PC-3 (cell line): ENCODE measurements around the gene SLC45A1. TPM values are rescaled to one million over a fixed set of nuclear protein-coding genes. Genes with fewer than 3 reads are reported as not detected.
A peak's percentile ranks its signal among the peaks of the same experiment; 100 is the strongest.

Experiments
- ATAC-seq: fragments of 200-7000 bp; cut with Tn5 transposase; 2 replicates; pipeline ENCODE4 v1.9.1; 2020; ENCODE audit warnings: mild to moderate bottlenecking, moderate library complexity
- BruUV-seq: library from RNA; stranded (reverse); fragments of 400-500 nt; replicated peaks from 2 replicates; lab custom pipeline; 2021; lab: Mats Ljungman, UMichigan
- CTCF ChIA-PET: fragments of 300-600 bp; sonication (Branson Sonifier 250); formaldehyde crosslinking; loops from one replicate; lab custom pipeline; 2022; ENCODE audit warnings: antibody characterized with exemption; lab: Charles Lee
- POLR2A ChIA-PET: fragments of 300-600 bp; sonication (Branson Sonifier 250); formaldehyde crosslinking; loops from one replicate; lab custom pipeline; 2022; ENCODE audit warnings: antibody characterized with exemption; ENCODE audit not compliant: unreplicated experiment; lab: Charles Lee
- DNase-seq: peaks from one replicate; pipeline ENCODE4 v3.0.0-alpha.2; 2015
- H2AFZ ChIP-seq: fragments of 300-600 bp; sonication (generic); 2 replicates; pipeline ENCODE4 v1.6.0; 2016; ENCODE audit warnings: antibody characterized with exemption, low read length
- H3F3A ChIP-seq: fragments of 300-600 bp; sonication (generic); one replicate; pipeline ENCODE4 v1.6.0; 2017; ENCODE audit warnings: antibody characterized with exemption, low read length, control low read depth, mild to moderate bottlenecking; ENCODE audit not compliant: unreplicated experiment
- H3K27ac ChIP-seq: fragments of 300-600 bp; sonication (generic); 2 replicates; pipeline ENCODE4 v1.5.1; 2016; ENCODE audit warnings: mild to moderate bottlenecking, low read length
- H3K27me3 ChIP-seq: fragments of 300-600 bp; sonication (generic); 2 replicates; pipeline ENCODE4 v1.6.1; 2016; ENCODE audit warnings: low read length, mixed read lengths
- H3K36me3 ChIP-seq: fragments of 300-600 bp; sonication (generic); 2 replicates; pipeline ENCODE4 v1.6.1; 2016; ENCODE audit warnings: low read depth, mixed run types, low read length, mixed read lengths
- H3K4me1 ChIP-seq: fragments of 300-600 bp; sonication (generic); 2 replicates; pipeline ENCODE4 v1.5.1; 2016; ENCODE audit warnings: low read length; ENCODE audit not compliant: insufficient read depth
- H3K4me2 ChIP-seq: fragments of 300-600 bp; sonication (generic); 2 replicates; pipeline ENCODE4 v1.6.0; 2016; ENCODE audit warnings: low read length
- H3K4me3 ChIP-seq: fragments of 300-600 bp; sonication (generic); 2 replicates; pipeline ENCODE4 v1.5.1; 2016; ENCODE audit warnings: mild to moderate bottlenecking, low read length, mixed read lengths
- H3K79me2 ChIP-seq: fragments of 300-600 bp; sonication (generic); 2 replicates; pipeline ENCODE4 v1.6.1; 2017; ENCODE audit warnings: low read length, mixed read lengths
- H3K9ac ChIP-seq: fragments of 300-600 bp; sonication (generic); 2 replicates; pipeline ENCODE4 v1.6.0; 2016; ENCODE audit warnings: mild to moderate bottlenecking, low read length
- H3K9me2 ChIP-seq: fragments of 300-600 bp; sonication (generic); replicated peaks from 2 replicates; pipeline ENCODE4 v1.6.1; 2016; ENCODE audit warnings: mixed run types, low read length, mixed read lengths
- H3K9me3 ChIP-seq: fragments of 300-600 bp; sonication (generic); 2 replicates; pipeline ENCODE4 v1.6.1; 2016; ENCODE audit warnings: low read length, mixed read lengths
- H4K20me1 ChIP-seq: fragments of 300-600 bp; sonication (generic); 2 replicates; pipeline ENCODE4 v1.6.1; 2016; ENCODE audit warnings: low read length, mixed read lengths
- EZH2 ChIP-seq: fragments of 300-600 bp; sonication (generic); IDR thresholded peaks from one replicate; pipeline ENCODE4 v1.6.1; 2017; ENCODE audit warnings: antibody characterized with exemption, mild to moderate bottlenecking, low read length; ENCODE audit not compliant: unreplicated experiment
- EZH2phosphoT487 ChIP-seq: fragments of 300-600 bp; sonication (generic); IDR thresholded peaks from 2 replicates; pipeline ENCODE4 v1.6.1; 2018; ENCODE audit warnings: mild to moderate bottlenecking, antibody characterized with exemption, low read length, borderline replicate concordance
- intact Hi-C: fragments of 100-400 bp; cut with micrococcal nuclease; formaldehyde crosslinking; loops from 2 replicates; pipeline ENCODE4 v1.9.0; 2023
- total RNA-seq: library from RNA; depleted of rRNA; stranded (reverse); fragments of >200 nt; gene quantifications from 2 replicates; pipeline ENCODE4 v1.2.3, GENCODE V29; 2014
- TF ChIP-seq, protein P1 (sequence below): fragments of 300-600 bp; sonication (generic); conservative IDR thresholded peaks from 2 replicates; pipeline ENCODE4 v1.5.1; 2017; ENCODE audit warnings: antibody characterized with exemption, low read depth, mild to moderate bottlenecking, low read length

The SLC45A1 gene
- total RNA-seq, 1 experiment from 2014 or later = 0.62 TPM

DNA sequence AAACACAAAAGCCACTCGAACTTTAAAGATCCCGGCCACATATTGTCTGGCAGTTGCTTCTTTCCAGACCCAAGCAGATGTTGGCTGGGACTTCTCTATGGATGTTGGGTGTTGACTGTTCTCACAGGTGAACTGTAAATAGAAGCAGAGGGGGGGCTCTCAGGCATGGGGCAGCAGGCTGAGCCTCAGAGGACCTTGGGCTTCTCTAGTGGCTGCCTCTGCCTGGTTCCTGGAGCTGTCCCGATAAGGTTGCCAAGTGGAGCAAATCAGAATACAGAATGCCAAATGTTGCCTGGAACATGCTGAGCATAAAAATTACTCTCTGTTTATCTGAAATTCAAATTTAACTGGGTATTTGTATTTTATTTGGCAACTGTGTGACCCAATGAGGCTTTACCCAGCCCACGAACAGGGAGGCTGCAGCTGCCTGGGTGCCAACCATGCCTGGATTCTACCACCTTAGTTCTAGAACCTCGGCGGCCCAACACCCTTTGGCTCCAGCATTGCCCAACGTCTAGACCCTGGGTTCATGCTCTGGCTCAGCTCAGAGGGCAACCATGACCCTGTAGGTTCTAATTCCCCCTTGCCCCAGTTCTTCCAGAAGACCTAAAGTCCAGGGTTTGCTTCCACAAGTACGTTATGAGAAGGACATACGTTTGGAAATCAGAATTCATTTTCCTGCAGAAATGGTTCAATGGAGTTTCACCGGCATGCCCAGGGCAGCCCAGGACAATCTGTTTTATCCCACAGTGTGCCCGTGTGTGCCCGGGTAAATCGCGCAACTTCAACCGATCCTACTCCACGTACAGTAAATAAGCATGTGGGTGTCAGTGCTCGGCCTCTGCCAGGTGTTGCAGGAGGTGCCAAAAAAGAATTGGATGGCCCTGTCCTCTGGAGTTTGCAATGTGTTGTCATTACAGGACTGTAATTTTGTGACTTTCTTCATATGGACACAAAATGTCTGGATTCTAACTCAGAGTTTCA lies 5.4 kb upstream of the SLC45A1 start:
- no TSS peak for BruUV-seq
- Histone ChIP-seq H3K4me3 (no peak overlapping the region), H3K79me2 (no peaks in the 10 kb centered on the region), H2AFZ (no peak overlapping the region), H3K9me3 (no peaks in the 10 kb centered on the region), H3K4me1 (peaks cover 20% of the 10 kb centered on the region), H3K9me2 (no peaks in the 10 kb centered on the region), H3K36me3 (no peaks in the 10 kb centered on the region), H3K27me3 (no peaks in the 10 kb centered on the region), H3F3A (no peaks in the 10 kb centered on the region), H3K4me2 (no peak overlapping the region), H3K27ac (no peak overlapping the region), H4K20me1 (no peaks in the 10 kb centered on the region), H3K9ac (no peak overlapping the region)
- TF ChIP-seq EZH2 (no peak), EZH2phosphoT487 (no peak)
- TF ChIP-seq, protein P1, sequence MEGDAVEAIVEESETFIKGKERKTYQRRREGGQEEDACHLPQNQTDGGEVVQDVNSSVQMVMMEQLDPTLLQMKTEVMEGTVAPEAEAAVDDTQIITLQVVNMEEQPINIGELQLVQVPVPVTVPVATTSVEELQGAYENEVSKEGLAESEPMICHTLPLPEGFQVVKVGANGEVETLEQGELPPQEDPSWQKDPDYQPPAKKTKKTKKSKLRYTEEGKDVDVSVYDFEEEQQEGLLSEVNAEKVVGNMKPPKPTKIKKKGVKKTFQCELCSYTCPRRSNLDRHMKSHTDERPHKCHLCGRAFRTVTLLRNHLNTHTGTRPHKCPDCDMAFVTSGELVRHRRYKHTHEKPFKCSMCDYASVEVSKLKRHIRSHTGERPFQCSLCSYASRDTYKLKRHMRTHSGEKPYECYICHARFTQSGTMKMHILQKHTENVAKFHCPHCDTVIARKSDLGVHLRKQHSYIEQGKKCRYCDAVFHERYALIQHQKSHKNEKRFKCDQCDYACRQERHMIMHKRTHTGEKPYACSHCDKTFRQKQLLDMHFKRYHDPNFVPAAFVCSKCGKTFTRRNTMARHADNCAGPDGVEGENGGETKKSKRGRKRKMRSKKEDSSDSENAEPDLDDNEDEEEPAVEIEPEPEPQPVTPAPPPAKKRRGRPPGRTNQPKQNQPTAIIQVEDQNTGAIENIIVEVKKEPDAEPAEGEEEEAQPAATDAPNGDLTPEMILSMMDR = no peak
- DNase-seq = no peak
- no peak for ATAC-seq
- POLR2A ChIA-PET = no interaction called here
- CTCF ChIA-PET = no interaction called here
- intact Hi-C loops = loop anchor here (5.0 kb wide), 1 partner anchor 130 kb away; no protein-coding TSS in a partner anchor

DNA sequence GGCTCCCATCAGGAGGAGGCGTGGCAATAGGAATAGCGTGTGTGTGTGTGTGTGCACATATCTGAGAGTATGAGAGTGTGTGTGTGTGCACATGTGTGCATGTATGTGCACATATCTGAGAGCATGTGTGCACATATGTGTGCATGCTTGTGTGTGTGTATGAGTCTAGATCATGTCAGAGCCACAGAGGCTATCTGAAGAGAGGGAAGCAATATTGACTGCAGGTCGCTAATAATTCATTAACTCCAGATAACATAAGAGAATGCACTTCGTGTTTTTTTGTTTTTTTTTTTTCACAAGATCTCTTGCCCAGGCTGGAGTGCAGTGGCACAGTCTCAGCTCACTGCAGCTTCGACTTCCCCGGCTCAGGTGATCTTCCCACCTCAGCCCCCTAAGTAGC lies 4.7 kb upstream of the SLC45A1 start:
- CTCF ChIA-PET = no interaction called here
- no peaks in the 10 kb centered on the region for H3K9me3 ChIP-seq
- no peaks in the 10 kb centered on the region for H3K27me3 ChIP-seq
- H3K4me3 ChIP-seq = no peak overlapping the region
- peak overlapping the region; percentile 61; the same call in 1 of the 2 replicates for H3K9ac ChIP-seq
- H3K27ac ChIP-seq = peak overlapping the region; percentile 62
- no peak overlapping the region for H2AFZ ChIP-seq
- H4K20me1 ChIP-seq = no peaks in the 10 kb centered on the region
- no peaks in the 10 kb centered on the region for H3K9me2 ChIP-seq
- ATAC-seq (no peak), DNase-seq (no peak)
- no peaks in the 10 kb centered on the region for H3K79me2 ChIP-seq
- H3K36me3 ChIP-seq = no peaks in the 10 kb centered on the region
- POLR2A ChIA-PET = no interaction called here
- H3K4me1 ChIP-seq = peaks cover 25% of the 10 kb centered on the region
- no peaks in the 10 kb centered on the region for H3F3A ChIP-seq
- intact Hi-C loops = loop anchor here (5.0 kb wide), 1 partner anchor 131 kb away; no protein-coding TSS in a partner anchor
- TF ChIP-seq EZH2phosphoT487 (no peak), EZH2 (no peak)
- TF ChIP-seq, protein P1 = no peak
- no peak overlapping the region for H3K4me2 ChIP-seq
- BruUV-seq = no TSS peak
